HepG2 (cell line): Measurements from ENCODE around the gene FOXN3. TPM values are rescaled to one million over a fixed set of nuclear protein-coding genes. Genes with fewer than 3 reads are reported as not detected.
A peak's percentile ranks its signal among the peaks of the same experiment; 100 is the strongest.

Experiments used
- EHMT2 ChIP-seq: fragments of 200-600 bp; sonication (generic); IDR thresholded peaks from 2 replicates; pipeline ENCODE4 v1.7.0; 2017; ENCODE audit warnings: antibody characterized with exemption, low read depth, low read length, borderline replicate concordance
- FIP1L1 ChIP-seq: fragments of 200-400 bp; formaldehyde crosslinking; IDR thresholded peaks from 2 replicates; pipeline ENCODE4 v1.6.1; 2018; ENCODE audit warnings: low read depth, mild to moderate bottlenecking, low read length, moderate library complexity, borderline replicate concordance; ENCODE audit not compliant: insufficient read depth
- FOXJ3 ChIP-seq: sonication (generic); formaldehyde crosslinking; IDR thresholded peaks from 2 replicates; pipeline ENCODE4 v1.4.0; 2020; ENCODE audit warnings: missing genetic modification reagents, mild to moderate bottlenecking, borderline replicate concordance
- SOX5 ChIP-seq: IDR thresholded peaks from 2 replicates; pipeline ENCODE4 v1.6.1; 2016; ENCODE audit warnings: borderline replicate concordance
- ZBTB7B ChIP-seq: sonication (generic); formaldehyde crosslinking; IDR thresholded peaks from 2 replicates; pipeline ENCODE4 v1.4.0; 2020; ENCODE audit warnings: missing genetic modification reagents
- ZMYM4 ChIP-seq: sonication (generic); formaldehyde crosslinking; IDR thresholded peaks from 2 replicates; pipeline ENCODE4 v1.8.1; 2023; ENCODE audit warnings: mild to moderate bottlenecking, missing genetic modification reagents
- ZNF24 ChIP-seq: fragments of 450-650 bp; IDR thresholded peaks from 2 replicates; pipeline ENCODE4 v1.6.1; 2017; ENCODE audit warnings: antibody characterized with exemption, mild to moderate bottlenecking
- ZNF563 ChIP-seq: sonication (generic); formaldehyde crosslinking; IDR thresholded peaks from 2 replicates; pipeline ENCODE4 v1.8.0; 2022; ENCODE audit warnings: mild to moderate bottlenecking, moderate library complexity, missing genetic modification reagents
- ZNF567 ChIP-seq: sonication (generic); formaldehyde crosslinking; IDR thresholded peaks from 2 replicates; pipeline ENCODE4 v1.8.1; 2023; ENCODE audit warnings: mild to moderate bottlenecking, missing genetic modification reagents, borderline replicate concordance
- ZSCAN20 ChIP-seq: sonication (generic); formaldehyde crosslinking; IDR thresholded peaks from 2 replicates; pipeline ENCODE4 v1.4.0; 2020; ENCODE audit warnings: missing genetic modification reagents, mild to moderate bottlenecking, borderline replicate concordance
- polyA plus RNA-seq, 8 experiments: library from polyadenylated mRNA; depleted of rRNA in 3 of 8; stranded (reverse) in 7 of 8; unstranded in 1 of 8; fragments of >200 nt; fragmentation: Illumina TruSeq in 4 of 8; extraction: Trizol in 4 of 8; gene quantifications; 2 replicates each; pipeline versions ENCODE4 v1.2.1 to v1.2.3, GENCODE V29; 2011 to 2016; ENCODE audit warnings: low read depth in 4 of 8, missing spikeins in 1 of 8, mixed read lengths in 1 of 8; ENCODE audit not compliant: insufficient read depth in 1 of 8
- total RNA-seq, 5 experiments: library from RNA; depleted of rRNA; stranded (reverse); fragments of >200 nt; fragmentation: Illumina TruSeq; extraction: Trizol; gene quantifications; 2 replicates each; pipeline ENCODE4 v1.2.3, GENCODE V29; 2016; ENCODE audit warnings: low read depth in 1 of 5
- TF ChIP-seq, protein P1 (sequence below): sonication (generic); formaldehyde crosslinking; IDR thresholded peaks from 2 replicates; pipeline ENCODE4 v1.5.1; 2020; ENCODE audit warnings: mild to moderate bottlenecking, missing genetic modification reagents, moderate library complexity
- TF ChIP-seq, protein P2 (sequence below): sonication (generic); formaldehyde crosslinking; IDR thresholded peaks from 2 replicates; pipeline ENCODE4 v1.5.1; 2020; ENCODE audit warnings: mild to moderate bottlenecking, missing genetic modification reagents
- TF ChIP-seq, protein P3 (sequence below): sonication (generic); formaldehyde crosslinking; IDR thresholded peaks from 2 replicates; pipeline ENCODE4 v1.8.0; 2022; ENCODE audit warnings: mild to moderate bottlenecking, missing genetic modification reagents
- TF ChIP-seq, protein P4 (sequence below), 2 experiments: IDR thresholded peaks; 2 replicates each; pipeline ENCODE4 v1.6.1; 2011 to 2012; ENCODE audit warnings: low read length in 2 of 2, borderline replicate concordance in 1 of 2, low read depth in 1 of 2, mild to moderate bottlenecking in 1 of 2, moderate library complexity in 1 of 2
- TF ChIP-seq, protein P5 (sequence below): IDR thresholded peaks from 2 replicates; pipeline ENCODE4 v1.6.1; 2016; ENCODE audit warnings: missing genetic modification reagents, missing compliant biosample characterization

The FOXN3 gene
- total and polyA plus RNA-seq, 2 of the 13 experiments (the other 11 are each of a cell fraction or from before 2014, with no cell fraction given) = 32.4 to 70.2 TPM

DNA sequence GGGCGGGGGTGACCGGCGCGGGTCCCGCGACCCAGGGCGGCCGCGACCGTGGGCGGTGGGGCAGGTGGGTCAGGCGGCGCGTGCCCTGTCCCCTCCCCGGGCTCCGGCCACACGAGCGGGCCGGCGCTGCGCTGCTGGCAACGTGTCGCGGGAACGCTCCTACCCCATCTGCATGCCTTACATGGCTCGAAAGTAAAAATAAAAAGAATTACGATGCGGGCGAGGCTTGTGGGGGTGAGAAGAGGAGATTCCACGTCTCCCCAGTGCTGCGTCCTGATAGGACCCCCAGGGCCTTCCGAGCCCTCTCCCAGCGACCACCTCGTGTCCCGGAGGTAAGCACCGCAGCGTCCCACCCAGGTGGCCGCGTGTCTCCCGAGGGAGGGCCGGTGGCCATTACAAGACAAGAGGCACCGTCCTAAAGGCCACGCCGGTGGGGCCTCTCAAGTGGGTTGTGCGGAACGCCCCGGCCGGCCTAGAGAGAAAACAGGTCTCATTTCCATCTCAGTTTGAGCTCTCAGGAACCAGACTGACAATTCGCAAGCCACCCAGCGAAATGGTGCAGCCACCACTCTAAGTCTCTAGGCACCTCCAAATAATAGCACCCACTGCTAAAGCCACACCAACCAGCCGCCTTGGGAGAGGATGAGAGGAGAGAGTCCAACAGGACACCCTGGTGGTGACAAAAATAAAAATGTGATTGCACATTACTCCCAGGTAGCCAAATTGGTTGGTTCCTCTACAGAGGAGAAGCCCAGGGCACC is 612 bp upstream of the FOXN3 start (continued):
- TF ChIP-seq ZBTB7B (CRISPR knock-in tag) (peak; percentile 74; the same call in 1 of the 2 replicates), FOXJ3 (CRISPR knock-in tag) (no peak), EHMT2 (no peak), FIP1L1 (no peak), SOX5 (CRISPR knock-in tag) (no peak), ZNF567 (CRISPR knock-in tag) (no peak), ZNF24 (no peak), ZMYM4 (CRISPR knock-in tag) (no peak; the same call in 1 of the 2 replicates), ZNF563 (no peak), ZSCAN20 (CRISPR knock-in tag) (no peak)
- TF ChIP-seq, protein P1, sequence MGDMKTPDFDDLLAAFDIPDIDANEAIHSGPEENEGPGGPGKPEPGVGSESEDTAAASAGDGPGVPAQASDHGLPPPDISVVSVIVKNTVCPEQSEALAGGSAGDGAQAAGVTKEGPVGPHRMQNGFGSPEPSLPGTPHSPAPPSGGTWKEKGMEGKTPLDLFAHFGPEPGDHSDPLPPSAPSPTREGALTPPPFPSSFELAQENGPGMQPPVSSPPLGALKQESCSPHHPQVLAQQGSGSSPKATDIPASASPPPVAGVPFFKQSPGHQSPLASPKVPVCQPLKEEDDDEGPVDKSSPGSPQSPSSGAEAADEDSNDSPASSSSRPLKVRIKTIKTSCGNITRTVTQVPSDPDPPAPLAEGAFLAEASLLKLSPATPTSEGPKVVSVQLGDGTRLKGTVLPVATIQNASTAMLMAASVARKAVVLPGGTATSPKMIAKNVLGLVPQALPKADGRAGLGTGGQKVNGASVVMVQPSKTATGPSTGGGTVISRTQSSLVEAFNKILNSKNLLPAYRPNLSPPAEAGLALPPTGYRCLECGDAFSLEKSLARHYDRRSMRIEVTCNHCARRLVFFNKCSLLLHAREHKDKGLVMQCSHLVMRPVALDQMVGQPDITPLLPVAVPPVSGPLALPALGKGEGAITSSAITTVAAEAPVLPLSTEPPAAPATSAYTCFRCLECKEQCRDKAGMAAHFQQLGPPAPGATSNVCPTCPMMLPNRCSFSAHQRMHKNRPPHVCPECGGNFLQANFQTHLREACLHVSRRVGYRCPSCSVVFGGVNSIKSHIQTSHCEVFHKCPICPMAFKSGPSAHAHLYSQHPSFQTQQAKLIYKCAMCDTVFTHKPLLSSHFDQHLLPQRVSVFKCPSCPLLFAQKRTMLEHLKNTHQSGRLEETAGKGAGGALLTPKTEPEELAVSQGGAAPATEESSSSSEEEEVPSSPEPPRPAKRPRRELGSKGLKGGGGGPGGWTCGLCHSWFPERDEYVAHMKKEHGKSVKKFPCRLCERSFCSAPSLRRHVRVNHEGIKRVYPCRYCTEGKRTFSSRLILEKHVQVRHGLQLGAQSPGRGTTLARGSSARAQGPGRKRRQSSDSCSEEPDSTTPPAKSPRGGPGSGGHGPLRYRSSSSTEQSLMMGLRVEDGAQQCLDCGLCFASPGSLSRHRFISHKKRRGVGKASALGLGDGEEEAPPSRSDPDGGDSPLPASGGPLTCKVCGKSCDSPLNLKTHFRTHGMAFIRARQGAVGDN (CRISPR knock-in tag) = peak; percentile 96
- TF ChIP-seq, protein P2, sequence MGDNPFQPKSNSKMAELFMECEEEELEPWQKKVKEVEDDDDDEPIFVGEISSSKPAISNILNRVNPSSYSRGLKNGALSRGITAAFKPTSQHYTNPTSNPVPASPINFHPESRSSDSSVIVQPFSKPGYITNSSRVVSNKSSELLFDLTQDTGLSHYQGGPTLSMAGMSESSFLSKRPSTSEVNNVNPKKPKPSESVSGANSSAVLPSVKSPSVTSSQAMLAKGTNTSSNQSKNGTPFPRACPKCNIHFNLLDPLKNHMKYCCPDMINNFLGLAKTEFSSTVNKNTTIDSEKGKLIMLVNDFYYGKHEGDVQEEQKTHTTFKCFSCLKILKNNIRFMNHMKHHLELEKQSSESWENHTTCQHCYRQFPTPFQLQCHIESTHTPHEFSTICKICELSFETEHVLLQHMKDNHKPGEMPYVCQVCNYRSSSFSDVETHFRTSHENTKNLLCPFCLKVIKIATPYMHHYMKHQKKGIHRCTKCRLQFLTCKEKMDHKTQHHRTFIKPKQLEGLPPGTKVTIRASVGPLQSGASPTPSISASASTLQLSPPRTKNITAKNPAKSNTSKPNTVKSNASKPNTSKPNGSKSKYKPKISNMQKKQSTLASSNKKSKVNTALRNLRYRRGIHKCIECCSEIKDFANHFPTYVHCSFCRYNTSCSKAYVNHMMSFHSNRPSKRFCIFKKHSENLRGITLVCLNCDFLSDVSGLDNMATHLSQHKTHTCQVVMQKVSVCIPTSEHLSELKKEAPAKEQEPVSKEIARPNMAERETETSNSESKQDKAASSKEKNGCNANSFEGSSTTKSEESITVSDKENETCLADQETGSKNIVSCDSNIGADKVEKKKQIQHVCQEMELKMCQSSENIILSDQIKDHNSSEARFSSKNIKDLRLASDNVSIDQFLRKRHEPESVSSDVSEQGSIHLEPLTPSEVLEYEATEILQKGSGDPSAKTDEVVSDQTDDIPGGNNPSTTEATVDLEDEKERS = peak; percentile 48; the same call in 1 of the 2 replicates
- TF ChIP-seq, protein P3, sequence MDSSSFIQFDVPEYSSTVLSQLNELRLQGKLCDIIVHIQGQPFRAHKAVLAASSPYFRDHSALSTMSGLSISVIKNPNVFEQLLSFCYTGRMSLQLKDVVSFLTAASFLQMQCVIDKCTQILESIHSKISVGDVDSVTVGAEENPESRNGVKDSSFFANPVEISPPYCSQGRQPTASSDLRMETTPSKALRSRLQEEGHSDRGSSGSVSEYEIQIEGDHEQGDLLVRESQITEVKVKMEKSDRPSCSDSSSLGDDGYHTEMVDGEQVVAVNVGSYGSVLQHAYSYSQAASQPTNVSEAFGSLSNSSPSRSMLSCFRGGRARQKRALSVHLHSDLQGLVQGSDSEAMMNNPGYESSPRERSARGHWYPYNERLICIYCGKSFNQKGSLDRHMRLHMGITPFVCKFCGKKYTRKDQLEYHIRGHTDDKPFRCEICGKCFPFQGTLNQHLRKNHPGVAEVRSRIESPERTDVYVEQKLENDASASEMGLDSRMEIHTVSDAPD (CRISPR knock-in tag) = 0 out of 2 replicates have a peak, but pooled peaks have one; percentile 35
- TF ChIP-seq, protein P4, sequence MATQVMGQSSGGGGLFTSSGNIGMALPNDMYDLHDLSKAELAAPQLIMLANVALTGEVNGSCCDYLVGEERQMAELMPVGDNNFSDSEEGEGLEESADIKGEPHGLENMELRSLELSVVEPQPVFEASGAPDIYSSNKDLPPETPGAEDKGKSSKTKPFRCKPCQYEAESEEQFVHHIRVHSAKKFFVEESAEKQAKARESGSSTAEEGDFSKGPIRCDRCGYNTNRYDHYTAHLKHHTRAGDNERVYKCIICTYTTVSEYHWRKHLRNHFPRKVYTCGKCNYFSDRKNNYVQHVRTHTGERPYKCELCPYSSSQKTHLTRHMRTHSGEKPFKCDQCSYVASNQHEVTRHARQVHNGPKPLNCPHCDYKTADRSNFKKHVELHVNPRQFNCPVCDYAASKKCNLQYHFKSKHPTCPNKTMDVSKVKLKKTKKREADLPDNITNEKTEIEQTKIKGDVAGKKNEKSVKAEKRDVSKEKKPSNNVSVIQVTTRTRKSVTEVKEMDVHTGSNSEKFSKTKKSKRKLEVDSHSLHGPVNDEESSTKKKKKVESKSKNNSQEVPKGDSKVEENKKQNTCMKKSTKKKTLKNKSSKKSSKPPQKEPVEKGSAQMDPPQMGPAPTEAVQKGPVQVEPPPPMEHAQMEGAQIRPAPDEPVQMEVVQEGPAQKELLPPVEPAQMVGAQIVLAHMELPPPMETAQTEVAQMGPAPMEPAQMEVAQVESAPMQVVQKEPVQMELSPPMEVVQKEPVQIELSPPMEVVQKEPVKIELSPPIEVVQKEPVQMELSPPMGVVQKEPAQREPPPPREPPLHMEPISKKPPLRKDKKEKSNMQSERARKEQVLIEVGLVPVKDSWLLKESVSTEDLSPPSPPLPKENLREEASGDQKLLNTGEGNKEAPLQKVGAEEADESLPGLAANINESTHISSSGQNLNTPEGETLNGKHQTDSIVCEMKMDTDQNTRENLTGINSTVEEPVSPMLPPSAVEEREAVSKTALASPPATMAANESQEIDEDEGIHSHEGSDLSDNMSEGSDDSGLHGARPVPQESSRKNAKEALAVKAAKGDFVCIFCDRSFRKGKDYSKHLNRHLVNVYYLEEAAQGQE (IDR thresholded peaks at IDR 0.05; ENCODE audit: borderline replicate concordance in 1 of 2, low read depth in 1 of 2, low read length in 2 of 2) = no peak
- TF ChIP-seq, protein P5, sequence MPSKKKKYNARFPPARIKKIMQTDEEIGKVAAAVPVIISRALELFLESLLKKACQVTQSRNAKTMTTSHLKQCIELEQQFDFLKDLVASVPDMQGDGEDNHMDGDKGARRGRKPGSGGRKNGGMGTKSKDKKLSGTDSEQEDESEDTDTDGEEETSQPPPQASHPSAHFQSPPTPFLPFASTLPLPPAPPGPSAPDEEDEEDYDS (CRISPR knock-in tag) = no peak
